HUES48 (cell line): Measurements from ENCODE around the gene GNAI3.

ENCODE experiments used
- H3K27ac ChIP-seq: one replicate; pipeline ENCODE4 v1.7.0; 2013; ENCODE audit warnings: low read depth, low read length, inconsistent platforms
- H3K27me3 ChIP-seq: 2 replicates; pipeline ENCODE4 v1.6.1; 2013; ENCODE audit warnings: mild to moderate bottlenecking, low read length; ENCODE audit not compliant: control insufficient read depth, insufficient read depth
- H3K36me3 ChIP-seq: 2 replicates; pipeline ENCODE4 v1.6.1; 2013; ENCODE audit warnings: low read length; ENCODE audit not compliant: control insufficient read depth, insufficient read depth
- H3K4me1 ChIP-seq: 2 replicates; pipeline ENCODE4 v1.6.1; 2013; ENCODE audit warnings: mild to moderate bottlenecking, low read length; ENCODE audit not compliant: control insufficient read depth, insufficient read depth
- H3K4me3 ChIP-seq: 2 replicates; pipeline ENCODE4 v1.5.1; 2013; ENCODE audit warnings: mild to moderate bottlenecking, low read depth, low read length
- H3K9ac ChIP-seq: 2 replicates; pipeline ENCODE4 v1.6.1; 2013; ENCODE audit warnings: mild to moderate bottlenecking, low read depth, low read length, moderate library complexity
- H3K9me3 ChIP-seq: 2 replicates; pipeline ENCODE4 v1.6.1; 2013; ENCODE audit warnings: low read length; ENCODE audit not compliant: control insufficient read depth, insufficient read depth

GNAI3 gene

GRCh38 chr1:109548321-109549267 is at the start of gene GNAI3:
TSS of gene GNAI3 (plus strand) at chr1:109548615. CDS start at chr1:109548721, 106 bp downstream.
- Histone ChIP-seq H3K27ac (peak within 1 kb of the TSS; percentile 94), H3K4me1 (peaks cover 20% of the 10 kb centered on the region), H3K4me3 (peak within 1 kb of the TSS; percentile 99), H3K9me3 (no peaks in the 10 kb centered on the region), H3K9ac (peak within 1 kb of the TSS; percentile 83), H3K27me3 (no peaks in the 10 kb centered on the region), H3K36me3 (no peaks in the 10 kb centered on the region)

GRCh38 chr1:109499081-109499480 is 49.3 kb upstream of the GNAI3 start:
- H3K4me3 ChIP-seq = no peak overlapping the region
- no peak overlapping the region for H3K9ac ChIP-seq
- H3K27me3 ChIP-seq = no peaks in the 10 kb centered on the region
- no peaks in the 10 kb centered on the region for H3K36me3 ChIP-seq
- H3K4me1 ChIP-seq = peaks cover 17% of the 10 kb centered on the region
- H3K27ac ChIP-seq = no peak overlapping the region
- no peaks in the 10 kb centered on the region for H3K9me3 ChIP-seq

- H3K27ac ChIP-seq = no peak overlapping the region
- no peak overlapping the region for H3K9ac ChIP-seq
- H3K4me3 ChIP-seq = no peak overlapping the region
- H3K4me1 ChIP-seq = peaks cover 17% of the 10 kb centered on the region
- no peaks in the 10 kb centered on the region for H3K9me3 ChIP-seq
- no peaks in the 10 kb centered on the region for H3K27me3 ChIP-seq
- no peaks in the 10 kb centered on the region for H3K36me3 ChIP-seq
Observed at GRCh38 chr1:109499661-109500536, 48.5 kb upstream of the GNAI3 start.

GRCh38 chr1:109500941-109501381 is 47.5 kb upstream of the GNAI3 start:
- H3K27me3 ChIP-seq = no peaks in the 10 kb centered on the region
- no peak overlapping the region for H3K9ac ChIP-seq
- H3K27ac ChIP-seq = no peak overlapping the region
- no peaks in the 10 kb centered on the region for H3K9me3 ChIP-seq
- no peak overlapping the region for H3K4me3 ChIP-seq
- no peaks in the 10 kb centered on the region for H3K36me3 ChIP-seq
- H3K4me1 ChIP-seq = peaks cover 17% of the 10 kb centered on the region

- Histone ChIP-seq H3K27me3 (no peaks in the 10 kb centered on the region), H3K27ac (no peak overlapping the region), H3K9me3 (no peaks in the 10 kb centered on the region), H3K36me3 (no peaks in the 10 kb centered on the region), H3K4me3 (no peak overlapping the region), H3K4me1 (peaks cover 17% of the 10 kb centered on the region), H3K9ac (no peak overlapping the region)
Observed at GRCh38 chr1:109501644-109502363, 46.6 kb upstream of the GNAI3 start.

GRCh38 chr1:109502364-109502851 is 46.0 kb upstream of the GNAI3 start:
- H3K4me3 ChIP-seq = no peak overlapping the region
- H3K27ac ChIP-seq = no peak overlapping the region
- peaks cover 15% of the 10 kb centered on the region for H3K4me1 ChIP-seq
- no peaks in the 10 kb centered on the region for H3K36me3 ChIP-seq
- H3K9ac ChIP-seq = no peak overlapping the region
- no peaks in the 10 kb centered on the region for H3K27me3 ChIP-seq
- no peaks in the 10 kb centered on the region for H3K9me3 ChIP-seq

- no peak overlapping the region for H3K27ac ChIP-seq
- H3K9ac ChIP-seq = no peak overlapping the region
- no peak overlapping the region for H3K4me3 ChIP-seq
- H3K9me3 ChIP-seq = no peaks in the 10 kb centered on the region
- no peaks in the 10 kb centered on the region for H3K36me3 ChIP-seq
- peaks cover 12% of the 10 kb centered on the region for H3K27me3 ChIP-seq
- 0 out of 2 replicates have a peak, but pooled peaks cover 2% of the 10 kb centered on the region for H3K4me1 ChIP-seq
Observed at GRCh38 chr1:109503935-109504334, 44.5 kb upstream of the GNAI3 start.

GRCh38 chr1:109504974-109505373 is 43.4 kb upstream of the GNAI3 start:
- Histone ChIP-seq H3K36me3 (no peaks in the 10 kb centered on the region), H3K27me3 (peaks cover 19% of the 10 kb centered on the region), H3K27ac (no peak overlapping the region), H3K9me3 (no peaks in the 10 kb centered on the region), H3K9ac (no peak overlapping the region), H3K4me1 (no peaks in the 10 kb centered on the region; the same call in 1 of the 2 replicates), H3K4me3 (no peak overlapping the region)

GRCh38 chr1:109508001-109508872 is 40.2 kb upstream of the GNAI3 start:
- peaks cover 5% of the 10 kb centered on the region for H3K4me1 ChIP-seq
- H3K9me3 ChIP-seq = no peaks in the 10 kb centered on the region
- H3K27ac ChIP-seq = no peak overlapping the region
- peaks cover 38% of the 10 kb centered on the region for H3K27me3 ChIP-seq
- no peak overlapping the region for H3K4me3 ChIP-seq
- no peak overlapping the region for H3K9ac ChIP-seq
- H3K36me3 ChIP-seq = no peaks in the 10 kb centered on the region

- H3K36me3 ChIP-seq = no peaks in the 10 kb centered on the region
- H3K27ac ChIP-seq = no peak overlapping the region
- H3K27me3 ChIP-seq = peaks cover 38% of the 10 kb centered on the region
- H3K4me3 ChIP-seq = peak overlapping the region; percentile 85; the same call in 1 of the 2 replicates
- no peaks in the 10 kb centered on the region for H3K9me3 ChIP-seq
- no peak overlapping the region for H3K9ac ChIP-seq
- peaks cover 5% of the 10 kb centered on the region for H3K4me1 ChIP-seq
Observed at GRCh38 chr1:109508873-109509175, 39.6 kb upstream of the GNAI3 start.
